Panc1 (cell line): Measurements from ENCODE around the gene ZC3H8. TPM values are rescaled to one million over a fixed set of nuclear protein-coding genes. Genes with fewer than 3 reads are reported as not detected.

ENCODE experiments used
- ATAC-seq: fragments of 200-7000 bp; cut with Tn5 transposase; 2 replicates; pipeline ENCODE4 v1.9.1; 2020; ENCODE audit warnings: mild to moderate bottlenecking, moderate library complexity
- BruUV-seq: library from RNA; stranded (reverse); fragments of 400-500 nt; replicated peaks from 2 replicates; lab custom pipeline; 2021; lab: Mats Ljungman, UMichigan
- CTCF ChIA-PET: fragments of 300-600 bp; sonication (Branson Sonifier 250); formaldehyde crosslinking; loops from one replicate; lab custom pipeline; 2022; ENCODE audit warnings: antibody characterized with exemption; lab: Charles Lee
- POLR2A ChIA-PET: fragments of 300-600 bp; sonication (Branson Sonifier 250); formaldehyde crosslinking; loops from one replicate; lab custom pipeline; 2022; ENCODE audit warnings: antibody characterized with exemption; lab: Charles Lee
- DNase-seq: peaks from one replicate; pipeline ENCODE4 v3.0.0-alpha.2; 2010; ENCODE audit warnings: low read depth, low spot score
- H3K27ac ChIP-seq: 2 replicates; pipeline ENCODE4 v1.5.1; 2011; ENCODE audit warnings: mild to moderate bottlenecking, low read length, inconsistent platforms
- H3K27me3 ChIP-seq: fragments of 200-500 bp; sonication (Bioruptor generic); 2 replicates; pipeline ENCODE4 v1.6.0; 2014; ENCODE audit warnings: low read length, inconsistent platforms; ENCODE audit not compliant: control insufficient read depth, insufficient read depth
- H3K36me3 ChIP-seq: fragments of 200-500 bp; sonication (Bioruptor generic); 2 replicates; pipeline ENCODE4 v1.5.1; 2014; ENCODE audit warnings: inconsistent platforms, mild to moderate bottlenecking, low read length, moderate library complexity; ENCODE audit not compliant: control insufficient read depth, insufficient read depth
- H3K4me1 ChIP-seq: 2 replicates; pipeline ENCODE4 v1.5.1; 2011; ENCODE audit warnings: inconsistent platforms, mild to moderate bottlenecking, low read length, moderate library complexity; ENCODE audit not compliant: control insufficient read depth, insufficient read depth
- H3K4me3 ChIP-seq, 2 experiments: 2 replicates each; pipeline ENCODE4 v1.5.1; 2011 to 2012; ENCODE audit warnings: low read depth in 2 of 2, low read length in 2 of 2, mild to moderate bottlenecking in 2 of 2, inconsistent platforms in 1 of 2, moderate library complexity in 1 of 2
- H3K9me3 ChIP-seq: fragments of 200-500 bp; sonication (Bioruptor generic); 2 replicates; pipeline ENCODE4 v1.5.1; 2014; ENCODE audit warnings: low read depth, mild to moderate bottlenecking, inconsistent platforms, low read length, moderate library complexity; ENCODE audit not compliant: control insufficient read depth, insufficient read depth
- POLR2AphosphoS5 ChIP-seq: IDR thresholded peaks from 2 replicates; pipeline ENCODE4 v1.6.1; 2012; ENCODE audit warnings: mild to moderate bottlenecking, low read depth, low read length, moderate library complexity
- SIN3A ChIP-seq: IDR thresholded peaks from 2 replicates; pipeline ENCODE4 v1.6.1; 2012; ENCODE audit warnings: low read depth, mild to moderate bottlenecking, low read length, moderate library complexity, borderline replicate concordance; ENCODE audit not compliant: insufficient read depth
- TCF7L2 ChIP-seq: IDR thresholded peaks from 2 replicates; pipeline ENCODE4 v1.6.1; 2011; ENCODE audit warnings: mild to moderate bottlenecking, low read depth, low read length, inconsistent platforms
- in situ Hi-C: cut with HindIII; loops from 2 replicates; pipeline ENCODE4 v1.10.0; 2016; ENCODE audit warnings: low sequenced_read_pairs, low pct_unique_long_range_greater_than_20kb
- intact Hi-C: fragments of 100-400 bp; cut with micrococcal nuclease; formaldehyde crosslinking; loops from one replicate; pipeline ENCODE4 v1.10.0; 2022; ENCODE audit not compliant: unreplicated experiment
- total RNA-seq: library from RNA; stranded (reverse); gene quantifications from one replicate; pipeline ENCODE4 v1.2.1, GENCODE V29; 2021; ENCODE audit not compliant: unreplicated experiment
- TF ChIP-seq, protein P1 (sequence below): fragments of 450-650 bp; IDR thresholded peaks from 2 replicates; pipeline ENCODE4 v1.5.1; 2017; ENCODE audit warnings: mild to moderate bottlenecking
- TF ChIP-seq, protein P2 (sequence below), 2 experiments: IDR thresholded peaks; 2 replicates each; pipeline ENCODE4 v1.6.1; 2011 to 2012; ENCODE audit warnings: low read depth in 2 of 2, control low read depth in 1 of 2, low read length in 1 of 2, mild to moderate bottlenecking in 1 of 2, moderate library complexity in 1 of 2; ENCODE audit not compliant: insufficient read depth in 1 of 2

The ZC3H8 gene
- total RNA-seq, 1 experiment from 2014 or later: 4.4 TPM

DNA sequence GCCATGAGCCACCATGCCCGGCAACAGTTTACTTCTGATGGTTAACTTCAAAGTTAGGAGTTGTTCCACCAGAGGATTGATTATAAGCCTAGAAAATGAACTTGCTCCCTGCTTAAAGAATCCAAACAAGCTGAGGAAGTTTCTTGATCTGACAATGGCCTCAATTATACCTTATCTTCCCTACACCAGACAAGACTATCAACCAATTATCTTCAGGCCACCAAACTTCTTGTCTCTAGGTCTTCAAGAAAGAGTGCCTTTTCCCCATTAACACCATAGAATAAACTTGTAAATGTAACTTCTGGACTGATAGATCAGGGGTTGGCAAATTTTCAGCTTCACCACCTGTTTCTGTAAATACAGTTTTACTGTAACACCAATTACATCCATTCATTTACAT is 15.0 kb downstream of the ZC3H8 start:
- CTCF ChIA-PET: no interaction called here

DNA sequence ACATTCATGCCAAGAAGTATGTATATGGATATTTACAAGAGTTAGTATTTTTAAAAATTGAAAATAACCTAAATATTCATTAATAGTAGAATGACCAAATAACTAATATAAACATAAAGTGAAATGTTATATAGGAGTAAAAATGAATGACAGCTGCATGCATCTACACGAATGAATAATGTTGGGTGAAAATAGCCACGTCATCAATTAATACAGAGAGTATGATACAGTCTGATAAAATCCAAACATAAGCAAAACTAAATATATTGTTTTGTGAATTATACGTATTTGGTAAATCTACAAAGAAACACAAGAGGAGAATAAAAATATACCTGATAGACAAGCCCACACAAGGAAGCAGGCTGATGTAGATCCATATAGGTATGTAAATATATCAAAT is 24.5 kb downstream of the ZC3H8 start:
- ATAC-seq: no peak
- BruUV-seq: no TSS peak
- TF ChIP-seq SIN3A (no peak), TCF7L2 (no peak), POLR2AphosphoS5 (no peak)
- TF ChIP-seq, protein P1, sequence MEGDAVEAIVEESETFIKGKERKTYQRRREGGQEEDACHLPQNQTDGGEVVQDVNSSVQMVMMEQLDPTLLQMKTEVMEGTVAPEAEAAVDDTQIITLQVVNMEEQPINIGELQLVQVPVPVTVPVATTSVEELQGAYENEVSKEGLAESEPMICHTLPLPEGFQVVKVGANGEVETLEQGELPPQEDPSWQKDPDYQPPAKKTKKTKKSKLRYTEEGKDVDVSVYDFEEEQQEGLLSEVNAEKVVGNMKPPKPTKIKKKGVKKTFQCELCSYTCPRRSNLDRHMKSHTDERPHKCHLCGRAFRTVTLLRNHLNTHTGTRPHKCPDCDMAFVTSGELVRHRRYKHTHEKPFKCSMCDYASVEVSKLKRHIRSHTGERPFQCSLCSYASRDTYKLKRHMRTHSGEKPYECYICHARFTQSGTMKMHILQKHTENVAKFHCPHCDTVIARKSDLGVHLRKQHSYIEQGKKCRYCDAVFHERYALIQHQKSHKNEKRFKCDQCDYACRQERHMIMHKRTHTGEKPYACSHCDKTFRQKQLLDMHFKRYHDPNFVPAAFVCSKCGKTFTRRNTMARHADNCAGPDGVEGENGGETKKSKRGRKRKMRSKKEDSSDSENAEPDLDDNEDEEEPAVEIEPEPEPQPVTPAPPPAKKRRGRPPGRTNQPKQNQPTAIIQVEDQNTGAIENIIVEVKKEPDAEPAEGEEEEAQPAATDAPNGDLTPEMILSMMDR: no peak
- TF ChIP-seq, protein P2, sequence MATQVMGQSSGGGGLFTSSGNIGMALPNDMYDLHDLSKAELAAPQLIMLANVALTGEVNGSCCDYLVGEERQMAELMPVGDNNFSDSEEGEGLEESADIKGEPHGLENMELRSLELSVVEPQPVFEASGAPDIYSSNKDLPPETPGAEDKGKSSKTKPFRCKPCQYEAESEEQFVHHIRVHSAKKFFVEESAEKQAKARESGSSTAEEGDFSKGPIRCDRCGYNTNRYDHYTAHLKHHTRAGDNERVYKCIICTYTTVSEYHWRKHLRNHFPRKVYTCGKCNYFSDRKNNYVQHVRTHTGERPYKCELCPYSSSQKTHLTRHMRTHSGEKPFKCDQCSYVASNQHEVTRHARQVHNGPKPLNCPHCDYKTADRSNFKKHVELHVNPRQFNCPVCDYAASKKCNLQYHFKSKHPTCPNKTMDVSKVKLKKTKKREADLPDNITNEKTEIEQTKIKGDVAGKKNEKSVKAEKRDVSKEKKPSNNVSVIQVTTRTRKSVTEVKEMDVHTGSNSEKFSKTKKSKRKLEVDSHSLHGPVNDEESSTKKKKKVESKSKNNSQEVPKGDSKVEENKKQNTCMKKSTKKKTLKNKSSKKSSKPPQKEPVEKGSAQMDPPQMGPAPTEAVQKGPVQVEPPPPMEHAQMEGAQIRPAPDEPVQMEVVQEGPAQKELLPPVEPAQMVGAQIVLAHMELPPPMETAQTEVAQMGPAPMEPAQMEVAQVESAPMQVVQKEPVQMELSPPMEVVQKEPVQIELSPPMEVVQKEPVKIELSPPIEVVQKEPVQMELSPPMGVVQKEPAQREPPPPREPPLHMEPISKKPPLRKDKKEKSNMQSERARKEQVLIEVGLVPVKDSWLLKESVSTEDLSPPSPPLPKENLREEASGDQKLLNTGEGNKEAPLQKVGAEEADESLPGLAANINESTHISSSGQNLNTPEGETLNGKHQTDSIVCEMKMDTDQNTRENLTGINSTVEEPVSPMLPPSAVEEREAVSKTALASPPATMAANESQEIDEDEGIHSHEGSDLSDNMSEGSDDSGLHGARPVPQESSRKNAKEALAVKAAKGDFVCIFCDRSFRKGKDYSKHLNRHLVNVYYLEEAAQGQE (IDR thresholded peaks at IDR 0.05; ENCODE audit: insufficient read depth in 1 of 2, low read depth in 2 of 2, low read length in 1 of 2): no peak
- no peaks in the 10 kb centered on the region for H3K27me3 ChIP-seq
- ChIA-PET CTCF (no interaction called here), POLR2A (no interaction called here)
- no peak overlapping the region for H3K27ac ChIP-seq
- in situ Hi-C loops: no loop called here
- no peak overlapping the region for H3K4me3 ChIP-seq
- no peaks in the 10 kb centered on the region for H3K4me1 ChIP-seq
- peaks cover 4% of the 10 kb centered on the region; the same call in 1 of the 2 replicates for H3K36me3 ChIP-seq
- no peak for DNase-seq
- no peaks in the 10 kb centered on the region for H3K9me3 ChIP-seq
- intact Hi-C loops: no loop called here

More for the DNA sequence above, 15.0 kb downstream of the ZC3H8 start:
- H3K27me3 ChIP-seq: no peaks in the 10 kb centered on the region
- no peak overlapping the region for H3K27ac ChIP-seq
- no TSS peak for BruUV-seq
- no peaks in the 10 kb centered on the region for H3K9me3 ChIP-seq
- TF ChIP-seq, protein P1: no peak
- TF ChIP-seq TCF7L2: no peak
- no peak for TF ChIP-seq POLR2AphosphoS5
- TF ChIP-seq SIN3A: no peak
- no peaks in the 10 kb centered on the region for H3K4me1 ChIP-seq
- H3K36me3 ChIP-seq: peaks cover 2% of the 10 kb centered on the region; the same call in 1 of the 2 replicates
- no peak for ATAC-seq
- DNase-seq: no peak
- in situ Hi-C loops: no loop called here
- POLR2A ChIA-PET: no interaction called here
- no peak overlapping the region for H3K4me3 ChIP-seq
- intact Hi-C loops: no loop called here
